Left ventricle myocardium inferior (tissue), 1 donor: ENCODE results near the gene TMEM220. TPM values are rescaled to one million over a fixed set of nuclear protein-coding genes. Genes with fewer than 3 reads are reported as not detected.

Experiments used
- DNase-seq: peaks from one replicate; pipeline ENCODE4 v3.0.0-alpha.2; 2020
- H3K27ac ChIP-seq: fragments of 200-600 bp; replicated peaks from 2 replicates; pipeline ENCODE4 v1.8.0; 2021
- H3K27me3 ChIP-seq: fragments of 200-600 bp; 2 replicates; pipeline ENCODE4 v1.8.0; 2021; ENCODE audit warnings: low read depth
- H3K36me3 ChIP-seq: fragments of 200-600 bp; 2 replicates; pipeline ENCODE4 v1.8.0; 2021
- H3K4me1 ChIP-seq: fragments of 200-600 bp; 2 replicates; pipeline ENCODE4 v1.8.0; 2021
- H3K4me3 ChIP-seq: fragments of 200-600 bp; 2 replicates; pipeline ENCODE4 v1.8.0; 2021; ENCODE audit warnings: mild to moderate bottlenecking, moderate library complexity
- H3K9me3 ChIP-seq: fragments of 200-600 bp; replicated peaks from 2 replicates; pipeline ENCODE4 v1.8.0; 2021
- CTCF ChIP-seq: fragments of 200-600 bp; IDR thresholded peaks from 2 replicates; pipeline ENCODE4 v1.8.0; 2021; ENCODE audit warnings: antibody characterized with exemption, mild to moderate bottlenecking, borderline replicate concordance
- intact Hi-C: fragments of 100-400 bp; cut with micrococcal nuclease; formaldehyde crosslinking; loops from one replicate; pipeline ENCODE4 v1.11.0; 2022
- total RNA-seq: library from RNA; stranded (reverse); fragmentation: NEBNext Ultra II Directional; extraction: Animal tissue kit (Norgen Biotek cat#: 25700); gene quantifications from one replicate; pipeline ENCODE4 v1.2.1, GENCODE V29; 2021
- donor health status: DM: no; HTN: yes; CAD: no; lungs with severe emphysema.

TMEM220 gene
- total RNA-seq, 1 donor from 2014 or later: 6.4 TPM

- intact Hi-C loops: no loop called here
- Histone ChIP-seq H3K4me3 (no peak overlapping the region), H3K36me3 (no peaks in the 10 kb centered on the region), H3K9me3 (no peaks in the 10 kb centered on the region), H3K4me1 (no peaks in the 10 kb centered on the region), H3K27ac (no peak overlapping the region), H3K27me3 (no peaks in the 10 kb centered on the region)
- DNase-seq: no peak
- TF ChIP-seq CTCF: no peak
These were observed 65.3 kb downstream of the TMEM220 start for GRCh38 chr17:10664571-10664970.

Other genes with a start within 250 kb of the TMEM220 start
- gene MYH1, start 211.5 kb downstream of the TMEM220 start, total RNA-seq: 0.14 TPM
- 0.33 TPM for gene MYH2, start 180.4 kb downstream of the TMEM220 start, total RNA-seq
- 0.88 TPM for gene MYH3, start 72.7 kb downstream of the TMEM220 start, total RNA-seq
- gene SCO1, start 32.5 kb downstream of the TMEM220 start, total RNA-seq: 36.8 TPM
- gene ADPRM, start 32.4 kb downstream of the TMEM220 start, total RNA-seq: 4.2 TPM
- not detected for gene TMEM238L, start 74.1 kb upstream of the TMEM220 start, total RNA-seq
- not detected for gene PIRT, start 108.1 kb upstream of the TMEM220 start, total RNA-seq